ENCODE data around the gene ADISSP.

DNA sequence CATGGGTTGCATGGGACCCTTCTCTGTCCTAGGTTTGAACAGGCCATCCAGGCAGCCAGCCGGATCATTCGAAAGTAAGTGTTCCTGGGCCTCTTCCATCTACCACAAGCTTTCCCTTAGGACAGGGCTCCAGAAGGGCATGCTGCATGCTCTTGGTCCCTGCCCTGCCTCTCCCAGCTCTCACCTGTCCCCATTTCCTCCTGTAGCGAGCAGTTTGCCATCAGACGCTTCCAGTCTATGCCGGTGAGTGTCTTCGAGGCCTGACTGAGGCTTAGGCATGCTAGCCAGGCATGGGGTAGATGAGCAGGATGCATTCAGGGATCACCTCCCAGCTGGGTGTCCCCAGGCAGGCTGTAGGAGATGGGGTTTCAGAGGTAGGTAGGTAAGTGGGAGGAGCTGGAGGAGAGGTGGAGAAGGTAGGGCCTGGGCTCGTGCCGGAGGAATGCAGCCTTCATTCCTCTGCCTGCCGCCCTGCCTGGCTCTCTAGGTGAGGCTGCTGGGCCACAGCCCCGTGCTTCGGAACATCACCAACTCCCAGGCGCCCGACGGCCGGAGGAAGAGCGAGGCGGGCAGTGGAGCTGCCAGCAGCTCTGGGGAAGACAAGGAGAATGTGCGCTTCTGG, 32.8 kb upstream of the ADISSP start:
- TF ChIP-seq, protein P1, sequence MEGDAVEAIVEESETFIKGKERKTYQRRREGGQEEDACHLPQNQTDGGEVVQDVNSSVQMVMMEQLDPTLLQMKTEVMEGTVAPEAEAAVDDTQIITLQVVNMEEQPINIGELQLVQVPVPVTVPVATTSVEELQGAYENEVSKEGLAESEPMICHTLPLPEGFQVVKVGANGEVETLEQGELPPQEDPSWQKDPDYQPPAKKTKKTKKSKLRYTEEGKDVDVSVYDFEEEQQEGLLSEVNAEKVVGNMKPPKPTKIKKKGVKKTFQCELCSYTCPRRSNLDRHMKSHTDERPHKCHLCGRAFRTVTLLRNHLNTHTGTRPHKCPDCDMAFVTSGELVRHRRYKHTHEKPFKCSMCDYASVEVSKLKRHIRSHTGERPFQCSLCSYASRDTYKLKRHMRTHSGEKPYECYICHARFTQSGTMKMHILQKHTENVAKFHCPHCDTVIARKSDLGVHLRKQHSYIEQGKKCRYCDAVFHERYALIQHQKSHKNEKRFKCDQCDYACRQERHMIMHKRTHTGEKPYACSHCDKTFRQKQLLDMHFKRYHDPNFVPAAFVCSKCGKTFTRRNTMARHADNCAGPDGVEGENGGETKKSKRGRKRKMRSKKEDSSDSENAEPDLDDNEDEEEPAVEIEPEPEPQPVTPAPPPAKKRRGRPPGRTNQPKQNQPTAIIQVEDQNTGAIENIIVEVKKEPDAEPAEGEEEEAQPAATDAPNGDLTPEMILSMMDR (IDR thresholded peaks at IDR 0.05), result no peak
- TF ChIP-seq POLR2A (IDR thresholded peaks at IDR 0.05), result no peak

All from gastroesophageal sphincter (tissue), 3 donors.